Fibroblast of skin of right quadriceps (primary cell): Measurements from ENCODE around the gene PROB1.
"Not testable (repeated sequence)": the region's sequence is repeated elsewhere in the genome, so short reads cannot be mapped to it uniquely, and the experiment has no call there.

Experiments
- DNase-seq: peaks from one replicate; pipeline ENCODE4 v3.0.0-alpha.2; 2013

Gene PROB1

GRCh38 chr5:139392324-139392677 is 2.6 kb downstream of the PROB1 start:
- DNase-seq, result no peak

- peak; percentile 24 for DNase-seq
Observed at GRCh38 chr5:139391570-139392323, 3.2 kb downstream of the PROB1 start.

GRCh38 chr5:139390639-139391569 is 4.0 kb downstream of the PROB1 start:
- no peak for DNase-seq

GRCh38 chr5:139389701-139390638 is 4.9 kb downstream of the PROB1 start, which contains the start of gene MZB1:
TSS of gene MZB1 (minus strand) at chr5:139389913. CDS start at chr5:139389856, 57 bp downstream.
- no peak for DNase-seq

GRCh38 chr5:139388198-139388821 is 6.6 kb downstream of the PROB1 start:
- peak; percentile 28 for DNase-seq

GRCh38 chr5:139387611-139388197 is 7.2 kb downstream of the PROB1 start:
- DNase-seq, result no peak

GRCh38 chr5:139386956-139387355 is 7.9 kb downstream of the PROB1 start:
- DNase-seq, result not testable (repeated sequence)

- DNase-seq, result no peak
Observed at GRCh38 chr5:139386050-139386438, 8.9 kb downstream of the PROB1 start.

GRCh38 chr5:139385061-139386049 is 9.5 kb downstream of the PROB1 start:
- no peak for DNase-seq

- no peak for DNase-seq
Observed at GRCh38 chr5:139384591-139385051, 10.3 kb downstream of the PROB1 start.

- DNase-seq, result no peak
Observed at GRCh38 chr5:139383993-139384590, 10.8 kb downstream of the PROB1 start.

GRCh38 chr5:139383275-139383992 is 11.5 kb downstream of the PROB1 start, which contains the start of gene SLC23A1:
TSS of gene SLC23A1 (minus strand) at chr5:139383297. CDS start at chr5:139383253, 44 bp downstream.
- DNase-seq, result no peak

GRCh38 chr5:139382807-139383206 is 12.1 kb downstream of the PROB1 start:
- DNase-seq, result no peak

- no peak for DNase-seq
Observed at GRCh38 chr5:139381837-139382761, 12.8 kb downstream of the PROB1 start.

GRCh38 chr5:139379626-139380449 is 15.1 kb downstream of the PROB1 start:
- no peak for DNase-seq

- no peak for DNase-seq
Observed at GRCh38 chr5:139378941-139379361, 16.0 kb downstream of the PROB1 start.
